IMR-90 (cell line): ENCODE data around the gene SVIL. TPM values are rescaled to one million over a fixed set of nuclear protein-coding genes. Genes with fewer than 3 reads are reported as not detected.
"Not testable (repeated sequence)": the region's sequence is repeated elsewhere in the genome, so short reads cannot be mapped to it uniquely, and the experiment has no call there.

ENCODE experiments used
- ATAC-seq: fragments of 200-7000 bp; cut with Tn5 transposase; 2 replicates; pipeline ENCODE4 v1.9.1; 2020; ENCODE audit warnings: low read depth, mild to moderate bottlenecking, moderate library complexity
- BruUV-seq: library from RNA; stranded (reverse); fragments of 400-500 nt; replicated peaks from 2 replicates; lab custom pipeline; 2021; lab: Mats Ljungman, UMichigan
- CTCF ChIA-PET: fragments of 300-600 bp; formaldehyde crosslinking; extraction: SDS; loops from one replicate; lab custom pipeline; 2021; ENCODE audit warnings: antibody characterized with exemption; lab: Yijun Ruan, JAX
- POLR2A ChIA-PET: fragments of 300-600 bp; sonication (Branson Sonifier 250); formaldehyde crosslinking; loops from one replicate; lab custom pipeline; 2022; ENCODE audit warnings: antibody characterized with exemption; ENCODE audit not compliant: unreplicated experiment; lab: Charles Lee
- DNase-seq: peaks from one replicate; pipeline ENCODE4 v3.0.0; 2013
- H2AFZ ChIP-seq: replicated peaks from 2 replicates; pipeline ENCODE3; 2013; ENCODE audit warnings: low read length, mild to moderate bottlenecking; ENCODE audit not compliant: poor library complexity
- H2AK5ac ChIP-seq: 2 replicates; pipeline ENCODE4 v1.6.1; 2013; ENCODE audit warnings: low read depth, low read length, inconsistent platforms
- H2AK9ac ChIP-seq: replicated peaks from 2 replicates; pipeline ENCODE3; 2013; ENCODE audit warnings: mild to moderate bottlenecking, low read depth, low read length, moderate library complexity; ENCODE audit not compliant: poor library complexity
- H2BK120ac ChIP-seq: 2 replicates; pipeline ENCODE4 v1.6.1; 2013; ENCODE audit warnings: low read depth, low read length, inconsistent platforms
- H2BK15ac ChIP-seq: 3 replicates; pipeline ENCODE4 v1.6.1; 2013; ENCODE audit warnings: low read depth, low read length, inconsistent platforms
- H2BK20ac ChIP-seq: 2 replicates; pipeline ENCODE4 v1.6.1; 2013; ENCODE audit warnings: low read depth, mild to moderate bottlenecking, inconsistent platforms, low read length, moderate library complexity
- H2BK5ac ChIP-seq: 2 replicates; pipeline ENCODE4 v1.6.1; 2013; ENCODE audit warnings: mild to moderate bottlenecking, low read depth, low read length, inconsistent platforms; ENCODE audit not compliant: poor library complexity, severe bottlenecking
- H3K14ac ChIP-seq: replicated peaks from 2 replicates; pipeline ENCODE4 v1.6.1; 2013; ENCODE audit warnings: low read depth, low read length, inconsistent platforms
- H3K18ac ChIP-seq: 2 replicates; pipeline ENCODE4 v1.6.1; 2013; ENCODE audit warnings: low read depth, low read length, control low read depth
- H3K23ac ChIP-seq: 2 replicates; pipeline ENCODE4 v1.6.1; 2013; ENCODE audit warnings: low read depth, low read length, inconsistent platforms
- H3K27ac ChIP-seq: 2 replicates; pipeline ENCODE4 v1.5.1; 2013; ENCODE audit warnings: mild to moderate bottlenecking, control low read depth, low read length; ENCODE audit not compliant: insufficient read depth
- H3K27me3 ChIP-seq: 2 replicates; pipeline ENCODE4 v1.6.1; 2013; ENCODE audit warnings: low read length; ENCODE audit not compliant: control insufficient read depth, insufficient read depth
- H3K36me3 ChIP-seq: 2 replicates; pipeline ENCODE4 v1.6.1; 2013; ENCODE audit warnings: low read length, mixed read lengths; ENCODE audit not compliant: control insufficient read depth, insufficient read depth
- H3K4ac ChIP-seq: 2 replicates; pipeline ENCODE4 v1.6.1; 2013; ENCODE audit warnings: low read depth, low read length, inconsistent platforms
- H3K4me1 ChIP-seq: 2 replicates; pipeline ENCODE4 v1.6.1; 2013; ENCODE audit warnings: low read length, mixed read lengths; ENCODE audit not compliant: control insufficient read depth, insufficient read depth
- H3K4me2 ChIP-seq: 2 replicates; pipeline ENCODE4 v1.6.1; 2013; ENCODE audit warnings: low read depth, mild to moderate bottlenecking, control low read depth, low read length, moderate library complexity
- H3K4me3 ChIP-seq: 2 replicates; pipeline ENCODE4 v1.5.1; 2013; ENCODE audit warnings: low read depth, mild to moderate bottlenecking, control low read depth, low read length, moderate library complexity; ENCODE audit not compliant: insufficient read depth
- H3K56ac ChIP-seq: 2 replicates; pipeline ENCODE4 v1.6.1; 2013; ENCODE audit warnings: low read length, inconsistent platforms; ENCODE audit not compliant: insufficient read depth; ENCODE audit errors: extremely low read depth
- H3K79me1 ChIP-seq, 2 experiments: 2 replicates each; pipeline ENCODE4 v1.6.1; 2013; ENCODE audit warnings: low read length in 2 of 2, inconsistent platforms in 1 of 2, low read depth in 1 of 2
- H3K9ac ChIP-seq: 2 replicates; pipeline ENCODE4 v1.6.1; 2013; ENCODE audit warnings: low read depth, low read length, control low read depth
- H3K9me1 ChIP-seq: 2 replicates; pipeline ENCODE4 v1.6.1; 2013; ENCODE audit warnings: low read length, inconsistent platforms; ENCODE audit not compliant: insufficient read depth
- H3K9me3 ChIP-seq: 2 replicates; pipeline ENCODE4 v1.6.1; 2013; ENCODE audit warnings: low read length; ENCODE audit not compliant: control insufficient read depth, insufficient read depth
- H4K20me1 ChIP-seq: 2 replicates; pipeline ENCODE4 v1.6.1; 2013; ENCODE audit warnings: low read length, inconsistent platforms; ENCODE audit not compliant: insufficient read depth
- H4K5ac ChIP-seq: 2 replicates; pipeline ENCODE4 v1.6.1; 2013; ENCODE audit warnings: mild to moderate bottlenecking, low read depth, low read length, control low read depth
- H4K8ac ChIP-seq, 2 experiments: 2 replicates each; pipeline ENCODE4 v1.6.1; 2013; ENCODE audit warnings: low read depth in 2 of 2, low read length in 2 of 2, control low read depth in 1 of 2, inconsistent platforms in 1 of 2
- H4K91ac ChIP-seq: 2 replicates; pipeline ENCODE4 v1.6.1; 2013; ENCODE audit warnings: low read depth, low read length, inconsistent platforms; ENCODE audit not compliant: insufficient read depth
- WGBS, 2 experiments: methylation state at CpG; one replicate each; pipeline versions ENCODE4 v1.1.5 to v1.1.7; 2013; ENCODE audit warnings: missing lambda C conversion rate in 2 of 2; ENCODE audit not compliant: insufficient read length in 1 of 2; ENCODE audit errors: extremely low coverage in 2 of 2; 5-methylcytosine and 5-hydroxymethylcytosine counted together
- dilution Hi-C: fragments of 300-500 bp; cut with HindIII; formaldehyde crosslinking; loops from one replicate; pipeline ENCODE4 v1.14.3; 2018; ENCODE audit warnings: low sequenced_read_pairs; ENCODE audit not compliant: unreplicated experiment
- in situ Hi-C: fragments of 300-500 bp; cut with MboI; formaldehyde crosslinking; loops from 3 replicates; pipeline ENCODE4 v1.14.3; 2019; ENCODE audit warnings: low sequenced_read_pairs, inconsistent platforms, mixed read lengths
- intact Hi-C: fragments of 100-400 bp; cut with micrococcal nuclease; formaldehyde crosslinking; loops from 2 replicates; pipeline ENCODE4 v1.10.0; 2022
- polyA plus RNA-seq, 3 experiments: library from polyadenylated mRNA; depleted of rRNA; stranded (reverse); fragments of >200 nt; gene quantifications; 2 replicates each; pipeline ENCODE4 v1.2.3, GENCODE V29; 2012; ENCODE audit warnings: low replicate concordance in 1 of 3
- total RNA-seq: library from RNA; depleted of rRNA; stranded (reverse); fragments of >200 nt; gene quantifications from 2 replicates; pipeline ENCODE4 v1.2.3, GENCODE V29; 2012

SVIL gene
- total and polyA plus RNA-seq, 2 of the 4 experiments (the other 2 are of a cell fraction): 11.5 to 11.6 TPM

GRCh38 chr10:29458190-29458589 lies 176.6 kb downstream of the SVIL start:
- H2BK120ac ChIP-seq, H3K14ac ChIP-seq, H3K18ac ChIP-seq, H4K91ac ChIP-seq, H2AFZ ChIP-seq, dilution Hi-C loops, H2AK5ac ChIP-seq, in situ Hi-C loops, H2BK15ac ChIP-seq, H2AK9ac ChIP-seq, H3K4me1 ChIP-seq, BruUV-seq, H3K4me3 ChIP-seq, H4K20me1 ChIP-seq, H3K27ac ChIP-seq, H4K8ac ChIP-seq, H3K4me2 ChIP-seq, H3K27me3 ChIP-seq, H3K4ac ChIP-seq, H3K9me1 ChIP-seq, H2BK20ac ChIP-seq, intact Hi-C loops, H3K56ac ChIP-seq, H3K9ac ChIP-seq, H3K9me3 ChIP-seq, ATAC-seq, POLR2A ChIA-PET, DNase-seq, H2BK5ac ChIP-seq, H4K5ac ChIP-seq, H3K23ac ChIP-seq: not testable (repeated sequence)
- no CpG with 5 or more reads among the region's 24 CpGs for WGBS, 2 experiments
- CTCF ChIA-PET: interaction anchor here (1.0 kb wide), 1 partner anchor 37 kb away, joined by 3 read pairs; no protein-coding TSS in a partner anchor
- H3K79me1 ChIP-seq: peaks cover 3 to 59% of the 10 kb centered on the region in 2 experiments; a peak in 3 of 4 replicates
- peaks cover 38% of the 10 kb centered on the region for H3K36me3 ChIP-seq
